Omental fat pad (tissue), 4 donors: ENCODE data around the gene SMURF2. TPM values are rescaled to one million over a fixed set of nuclear protein-coding genes. Genes with fewer than 3 reads are reported as not detected.

ENCODE experiments used
- ATAC-seq: fragments of 150-250 bp; one replicate; pipeline ENCODE4 v1.9.1; 2016; ENCODE audit warnings: mild to moderate bottlenecking, moderate library complexity; ENCODE audit not compliant: low FRiP score
- DNase-seq: peaks from one replicate; pipeline ENCODE4 v3.0.0-alpha.2; 2019; ENCODE audit warnings: low spot score
- CTCF ChIP-seq, 3 donors: fragments of 450-650 bp; IDR thresholded peaks; one replicate each; pipeline ENCODE4 v1.5.1; 2016 to 2017; ENCODE audit warnings: antibody characterized with exemption in 3 of 3, mild to moderate bottlenecking in 3 of 3, moderate library complexity in 2 of 3
- total RNA-seq, 4 donors: library from RNA; depleted of rRNA; stranded (reverse); fragments of >200 nt; gene quantifications; one replicate each; pipeline ENCODE4 v1.1.0, GENCODE V29; 2016

Gene SMURF2
- total RNA-seq, 4 donors from 2014 or later = 26.8 to 38.1 (median 29.5) TPM

- TF ChIP-seq CTCF (IDR thresholded peaks at IDR 0.05) = no peak
- DNase-seq (peak; percentile 88), ATAC-seq (peak; percentile 72)
Observed at GRCh38 chr17:64506576-64507412, 155.3 kb downstream of the SMURF2 start, which contains the start of gene CEP95. Gene CEP95 (plus strand): TSS chr17:64506977. CDS start chr17:64507098, 121 bp downstream.

GRCh38 chr17:64506201-64506575, 155.9 kb downstream of the SMURF2 start, which contains the start of gene DDX5:
Gene DDX5 (minus strand): TSS chr17:64506289. CDS start chr17:64506119, 170 bp downstream.
- ATAC-seq (peak; percentile 82), DNase-seq (peak; percentile 90)
- TF ChIP-seq CTCF (IDR thresholded peaks at IDR 0.05) = no peak

- TF ChIP-seq CTCF (IDR thresholded peaks at IDR 0.05) = no peak
- peak; percentile 15 for ATAC-seq
- DNase-seq = peak; percentile 43
Observed at GRCh38 chr17:64505340-64506200, 156.5 kb downstream of the SMURF2 start.

- TF ChIP-seq CTCF (IDR thresholded peaks at IDR 0.05) = no peak
- DNase-seq = no peak
- no peak for ATAC-seq
Observed at GRCh38 chr17:64504769-64505339, 157.3 kb downstream of the SMURF2 start.

GRCh38 chr17:64503821-64504768, 158.0 kb downstream of the SMURF2 start:
- no peak for ATAC-seq
- TF ChIP-seq CTCF (IDR thresholded peaks at IDR 0.05) = no peak
- no peak for DNase-seq

GRCh38 chr17:64503341-64503740, 158.8 kb downstream of the SMURF2 start:
- no peak for TF ChIP-seq CTCF (IDR thresholded peaks at IDR 0.05)
- ATAC-seq = no peak
- DNase-seq = no peak
